ENCODE results near the gene FARP2. TPM values are rescaled to one million over a fixed set of nuclear protein-coding genes. Genes with fewer than 3 reads are reported as not detected.

FARP2 gene
- total and polyA plus RNA-seq, 2 of the 4 experiments (the other 2 are of a cell fraction): 17.1 to 30.8 TPM

GRCh38 chr2:241308832-241309500 is 47.1 kb upstream of the FARP2 start:
- WGBS, 2 experiments (ENCODE audit: extremely low coverage in 2 of 2, insufficient read length in 1 of 2): 91% methylated on average over 11 of the region's 18 CpGs; no CpG with 5 or more reads in 1 of the 2 experiments

More at GRCh38 chr2:241308832-241309500, 47.1 kb upstream of the FARP2 start:
- Histone ChIP-seq H4K8ac (ENCODE audit: low read depth in 2 of 2, low read length in 2 of 2) (no peak overlapping the region), H3K9me3 (ENCODE audit: control insufficient read depth, insufficient read depth, low read length) (no peaks in the 10 kb centered on the region), H3K9me1 (ENCODE audit: insufficient read depth, low read length) (peaks cover 34% of the 10 kb centered on the region), H3K4me3 (ENCODE audit: insufficient read depth, low read depth, low read length) (no peak overlapping the region), H4K91ac (ENCODE audit: insufficient read depth, low read depth, low read length) (no peak overlapping the region), H3K14ac (replicated peaks; ENCODE audit: low read depth, low read length) (no peak overlapping the region), H2BK5ac (ENCODE audit: low read depth, low read length, poor library complexity, severe bottlenecking) (no peak overlapping the region), H3K18ac (ENCODE audit: low read depth, low read length) (no peak overlapping the region), H3K9ac (ENCODE audit: low read depth, low read length) (no peak overlapping the region), H3K4me1 (ENCODE audit: control insufficient read depth, insufficient read depth, low read length) (0 out of 2 replicates have a peak, but pooled peaks cover 7% of the 10 kb centered on the region), H2BK20ac (ENCODE audit: low read depth, low read length) (no peak overlapping the region), H3K36me3 (ENCODE audit: control insufficient read depth, insufficient read depth, low read length) (peaks cover 5% of the 10 kb centered on the region; the same call in 1 of the 2 replicates), H3K23ac (ENCODE audit: low read depth, low read length) (no peak overlapping the region), H3K4me2 (ENCODE audit: low read depth, low read length) (no peak overlapping the region), H3K79me1 (ENCODE audit: low read depth in 1 of 2, low read length in 2 of 2) (peaks cover 15 to 80% of the 10 kb centered on the region in 2 experiments; a peak in 3 of 4 replicates), H2AK5ac (ENCODE audit: low read depth, low read length) (no peak overlapping the region), H4K20me1 (ENCODE audit: insufficient read depth, low read length) (peaks cover 60% of the 10 kb centered on the region), H4K5ac (ENCODE audit: low read depth, low read length) (no peak overlapping the region), H2AFZ (replicated peaks; ENCODE audit: low read length, poor library complexity) (no peak overlapping the region), H2BK15ac (ENCODE audit: low read depth, low read length) (no peak overlapping the region), H2AK9ac (replicated peaks; ENCODE audit: low read depth, low read length, poor library complexity) (no peak overlapping the region), H2BK120ac (ENCODE audit: low read depth, low read length) (no peak overlapping the region), H3K27ac (ENCODE audit: insufficient read depth, low read length) (no peak overlapping the region), H3K56ac (ENCODE audit: extremely low read depth, insufficient read depth, low read length) (no peak overlapping the region), H3K4ac (ENCODE audit: low read depth, low read length) (no peak overlapping the region), H3K27me3 (ENCODE audit: control insufficient read depth, insufficient read depth, low read length) (no peaks in the 10 kb centered on the region)
- in situ Hi-C loops (cut with MboI; ENCODE audit: low sequenced_read_pairs) (no loop called here), intact Hi-C loops (cut with micrococcal nuclease) (no loop called here), dilution Hi-C loops (cut with HindIII; ENCODE audit: low sequenced_read_pairs, unreplicated experiment) (no loop called here)
- no peak for TF ChIP-seq MAZ (IDR thresholded peaks at IDR 0.05; ENCODE audit: borderline replicate concordance, low read depth, low read length)
- no peak for TF ChIP-seq SMC3 (IDR thresholded peaks at IDR 0.05; ENCODE audit: low read depth, low read length)
- TF ChIP-seq CEBPB (IDR thresholded peaks at IDR 0.05; ENCODE audit: low read depth, low read length): no peak
- TF ChIP-seq MXI1 (IDR thresholded peaks at IDR 0.05; ENCODE audit: borderline replicate concordance, low read depth, low read length): no peak
- TF ChIP-seq ELK1 (IDR thresholded peaks at IDR 0.05; ENCODE audit: borderline replicate concordance, low read depth, low read length): no peak
- no peak for TF ChIP-seq CHD1 (IDR thresholded peaks at IDR 0.05; ENCODE audit: low read depth, low read length)
- no peak for TF ChIP-seq MAFK (IDR thresholded peaks at IDR 0.05; ENCODE audit: low read depth, low read length)
- no peak for TF ChIP-seq FOS (IDR thresholded peaks at IDR 0.05; ENCODE audit: low read depth, low read length)
- no peak for TF ChIP-seq USF2 (IDR thresholded peaks at IDR 0.05; ENCODE audit: low read depth, low read length)
- TF ChIP-seq POLR2A (IDR thresholded peaks at IDR 0.05; ENCODE audit: low read depth, low read length): no peak
- no peak for TF ChIP-seq RFX5 (IDR thresholded peaks at IDR 0.05; ENCODE audit: low read depth, low read length)
- TF ChIP-seq RAD21 (IDR thresholded peaks at IDR 0.05; ENCODE audit: low read length): no peak
- ChIA-PET POLR2A (ENCODE audit: unreplicated experiment) (no interaction called here), CTCF (interaction anchor here (0.5 kb wide), 1 partner anchor 48 kb away, joined by 4 read pairs; no protein-coding TSS in a partner anchor)
- no TSS peak for BruUV-seq (replicated peaks)
- no peak for ATAC-seq (ENCODE audit: low read depth)
- no peak for DNase-seq

Measured in IMR-90 (cell line).